Frontal cortex (tissue), 4 donors: ENCODE data around the gene C17orf50. TPM values are rescaled to one million over a fixed set of nuclear protein-coding genes. Genes with fewer than 3 reads are reported as not detected.

Experiments used
- DNase-seq, 2 donors: peaks; one replicate each; pipeline ENCODE4 v3.0.0; 2012; ENCODE audit warnings: low spot score in 2 of 2
- FAIRE-seq: peaks from 2 replicates; lab custom pipeline; 2012; peaks lifted over from hg19 to GRCh38; lab: Jason Lieb, UNC
- total RNA-seq: library from RNA; depleted of rRNA; stranded (reverse); fragments of >200 nt; gene quantifications from one replicate; pipeline ENCODE4 v1.2.3, GENCODE V29; 2014
- donor health status: control.
- donor health status: control.
- donor health status: control.

C17orf50 gene
- total RNA-seq, 1 donor from 2014 or later: 0.41 TPM

GRCh38 chr17:35807371-35808144, 46.9 kb downstream of the C17orf50 start:
- FAIRE-seq (no peak), DNase-seq (no peak)

DNA sequence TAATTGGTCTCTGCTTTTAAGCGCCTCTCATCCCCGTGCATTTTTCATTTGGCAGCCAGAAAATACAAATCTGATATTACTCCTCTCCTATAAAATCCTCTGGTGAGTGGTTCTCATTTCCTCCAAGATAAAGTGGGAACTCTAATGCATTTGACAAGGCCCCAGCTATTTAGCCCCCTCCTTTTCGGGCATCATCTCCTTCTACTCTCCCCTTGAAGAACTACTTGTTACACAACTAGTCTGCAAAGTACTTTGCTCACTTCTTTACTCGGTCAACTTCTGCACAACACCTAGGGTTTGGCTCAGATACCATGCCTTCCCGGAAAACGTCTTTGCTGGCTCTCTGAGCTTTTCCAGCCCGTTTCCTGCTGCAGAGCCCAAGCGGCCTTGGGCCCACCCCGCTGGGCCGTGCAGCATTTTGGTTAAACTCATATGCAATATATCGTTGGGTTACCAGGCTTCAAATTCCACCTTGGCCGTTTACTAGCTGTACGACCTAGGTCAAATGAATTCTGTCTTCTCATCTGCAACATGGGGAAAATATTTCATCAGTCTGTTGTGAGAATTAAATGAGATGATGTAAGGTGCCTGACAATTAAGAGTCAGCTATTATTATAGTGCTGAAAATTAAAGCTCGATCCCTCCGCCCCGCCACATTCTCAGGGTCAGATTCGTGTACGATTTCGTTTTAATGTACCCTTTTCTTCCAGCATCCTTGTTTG, 47.7 kb downstream of the C17orf50 start:
- no peak for FAIRE-seq

GRCh38 chr17:35808962-35809854, 48.5 kb downstream of the C17orf50 start, which contains the start of gene TAF15:
TAF15 (plus strand) TSS chr17:35809484; CDS start chr17:35809570, 86 bp downstream.
- DNase-seq: peak; percentile 87 to 92
- no peak for FAIRE-seq

More for the DNA sequence above, 47.7 kb downstream of the C17orf50 start:
- DNase-seq: no peak

DNA sequence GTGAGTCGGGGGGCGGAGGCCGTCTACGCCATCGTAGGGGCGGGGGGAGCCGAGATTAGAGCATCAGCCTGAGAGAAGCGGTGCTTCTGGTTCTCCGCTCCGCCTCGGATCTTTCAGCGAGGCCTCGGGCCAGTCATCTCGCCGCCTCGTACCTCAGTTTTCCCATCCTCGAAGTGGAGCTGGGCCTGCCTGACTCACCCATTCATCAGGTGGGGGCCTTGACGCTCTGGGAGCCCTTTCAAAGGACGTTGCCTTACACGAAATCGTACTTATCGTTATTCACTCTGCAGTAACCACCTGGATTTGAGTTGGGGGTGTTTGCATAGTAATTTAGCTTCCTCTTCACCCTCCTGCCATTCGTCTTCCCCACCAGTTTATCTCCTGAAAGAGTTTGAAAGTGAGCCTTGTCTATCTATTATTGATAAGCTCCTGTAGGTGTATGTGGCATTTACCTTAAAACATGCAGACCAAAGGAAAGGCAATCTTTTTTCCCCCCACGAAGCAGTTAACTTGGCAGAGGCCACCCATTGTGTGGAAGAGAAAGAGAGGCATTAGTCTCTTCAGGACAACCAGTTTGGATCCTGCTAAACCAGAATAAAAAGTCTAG, 49.3 kb downstream of the C17orf50 start:
- FAIRE-seq (no peak), DNase-seq (peak in 1 of 2 donors; percentile 13)

- FAIRE-seq: no peak
Measured at GRCh38 chr17:35811759-35812158, 51.1 kb downstream of the C17orf50 start.

DNA sequence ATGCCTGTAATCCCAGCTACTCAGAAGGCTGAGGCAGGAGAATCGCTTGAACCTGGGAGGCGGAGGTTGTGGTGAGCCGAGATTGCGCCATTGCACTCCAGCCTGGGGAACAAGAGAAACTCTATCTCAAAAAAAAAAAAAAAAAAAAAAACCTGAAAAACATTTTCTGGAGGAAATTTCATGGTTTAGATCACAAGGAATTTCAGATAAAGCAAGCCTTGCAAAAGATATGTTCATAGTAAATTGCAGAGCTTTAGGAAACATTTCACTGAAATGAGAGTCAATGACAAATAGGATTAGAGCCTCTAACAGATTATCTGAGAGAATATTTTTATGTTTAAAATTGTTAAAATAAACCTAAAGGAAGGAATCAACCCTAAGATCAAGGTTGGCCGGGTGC, 51.8 kb downstream of the C17orf50 start:
- DNase-seq (no peak), FAIRE-seq (no peak)

More at GRCh38 chr17:35811759-35812158, 51.1 kb downstream of the C17orf50 start:
- no peak for DNase-seq

Other genes starting within 250 kb of the C17orf50 start
- gene SLFN12L, start 223.2 kb upstream of the C17orf50 start, total RNA-seq: 0.41 TPM
- 0.41 TPM for gene SLFN14, start 200.1 kb upstream of the C17orf50 start, total RNA-seq
- 6.1 TPM for gene PEX12, start 182.3 kb upstream of the C17orf50 start, total RNA-seq
- gene AP2B1, start 173.6 kb upstream of the C17orf50 start, total RNA-seq: 126 TPM
- gene RASL10B, start 29.2 kb upstream of the C17orf50 start, total RNA-seq: 6.9 TPM
- under 0.01 TPM for gene GAS2L2, start 7.6 kb upstream of the C17orf50 start, total RNA-seq
- 9.4 TPM for gene MMP28, start 34.8 kb downstream of the C17orf50 start, total RNA-seq
- 48.1 TPM for gene TAF15, start 48.6 kb downstream of the C17orf50 start, total RNA-seq
- gene HEATR9, start 108.0 kb downstream of the C17orf50 start, total RNA-seq: not detected
- gene CCL5, start 119.5 kb downstream of the C17orf50 start, total RNA-seq: not detected
- gene RDM1, start 169.9 kb downstream of the C17orf50 start, total RNA-seq: 0.41 TPM
- gene LYZL6, start 182.8 kb downstream of the C17orf50 start, total RNA-seq: not detected
- gene CCL16, start 220.6 kb downstream of the C17orf50 start, total RNA-seq: not detected
- not detected for gene CCL14, start 225.8 kb downstream of the C17orf50 start, total RNA-seq
- gene CCL15, start 240.7 kb downstream of the C17orf50 start, total RNA-seq: not detected